ENCODE data around the gene ZNF683.

The ZNF683 gene

DNA sequence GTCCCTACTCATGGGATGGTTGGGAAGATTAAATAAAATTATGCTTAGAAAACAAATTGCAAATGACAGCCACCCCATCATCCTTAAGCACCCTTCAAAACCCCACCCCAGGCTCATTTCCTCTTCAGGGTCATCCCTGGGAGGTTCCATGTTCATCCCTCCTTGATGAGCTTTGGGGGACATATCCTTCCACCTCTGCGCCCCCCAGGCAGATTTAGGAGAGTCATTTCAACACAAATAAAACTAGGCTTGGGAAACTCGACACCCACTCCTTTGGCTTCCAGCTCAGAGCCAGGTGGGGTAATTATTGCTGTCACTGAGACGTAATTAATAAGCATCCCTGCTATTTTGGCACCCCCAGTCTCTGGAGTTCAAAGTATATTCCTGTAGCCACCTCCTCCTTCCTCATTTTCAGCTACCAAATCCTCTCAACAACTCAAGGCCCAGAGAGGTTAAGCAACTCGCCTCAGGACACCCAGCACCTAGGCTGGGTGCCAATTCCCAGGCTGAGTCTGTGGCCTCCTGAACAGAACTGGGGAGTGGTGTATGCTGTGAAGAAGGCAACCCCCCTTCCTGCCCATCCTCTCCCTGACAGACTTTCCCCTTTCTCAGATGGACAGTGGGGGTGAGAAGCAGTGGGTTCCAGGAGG, 19.2 kb downstream of the ZNF683 start:
- TF ChIP-seq, protein P1, sequence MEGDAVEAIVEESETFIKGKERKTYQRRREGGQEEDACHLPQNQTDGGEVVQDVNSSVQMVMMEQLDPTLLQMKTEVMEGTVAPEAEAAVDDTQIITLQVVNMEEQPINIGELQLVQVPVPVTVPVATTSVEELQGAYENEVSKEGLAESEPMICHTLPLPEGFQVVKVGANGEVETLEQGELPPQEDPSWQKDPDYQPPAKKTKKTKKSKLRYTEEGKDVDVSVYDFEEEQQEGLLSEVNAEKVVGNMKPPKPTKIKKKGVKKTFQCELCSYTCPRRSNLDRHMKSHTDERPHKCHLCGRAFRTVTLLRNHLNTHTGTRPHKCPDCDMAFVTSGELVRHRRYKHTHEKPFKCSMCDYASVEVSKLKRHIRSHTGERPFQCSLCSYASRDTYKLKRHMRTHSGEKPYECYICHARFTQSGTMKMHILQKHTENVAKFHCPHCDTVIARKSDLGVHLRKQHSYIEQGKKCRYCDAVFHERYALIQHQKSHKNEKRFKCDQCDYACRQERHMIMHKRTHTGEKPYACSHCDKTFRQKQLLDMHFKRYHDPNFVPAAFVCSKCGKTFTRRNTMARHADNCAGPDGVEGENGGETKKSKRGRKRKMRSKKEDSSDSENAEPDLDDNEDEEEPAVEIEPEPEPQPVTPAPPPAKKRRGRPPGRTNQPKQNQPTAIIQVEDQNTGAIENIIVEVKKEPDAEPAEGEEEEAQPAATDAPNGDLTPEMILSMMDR (conservative IDR thresholded peaks at IDR 0.05; ENCODE audit: control insufficient read depth, insufficient read depth, low read depth, low read length), result no peak
- H3K4me3 ChIP-seq (ENCODE audit: control insufficient read depth, low read depth, low read length), result no peak overlapping the region
- DNase-seq (ENCODE audit: low read depth), result no peak

DNA sequence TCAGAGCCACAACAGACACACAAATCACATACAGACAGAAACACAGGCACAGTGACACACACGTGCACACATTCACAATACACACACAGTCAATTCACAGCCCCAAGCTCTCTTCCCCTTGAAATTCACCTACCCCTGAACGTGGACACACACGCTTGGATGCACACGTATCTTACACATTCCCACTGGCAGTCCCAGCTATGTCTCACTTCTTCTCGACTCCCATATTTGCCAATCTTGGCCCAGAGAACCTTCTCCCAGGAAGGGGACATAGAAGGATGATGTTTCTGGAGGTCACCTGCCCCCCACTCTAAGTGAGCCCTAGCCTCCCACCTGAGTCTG, 20.2 kb downstream of the ZNF683 start:
- no peak overlapping the region for H3K4me3 ChIP-seq (ENCODE audit: control insufficient read depth, low read depth, low read length)
- TF ChIP-seq, protein P1 (conservative IDR thresholded peaks at IDR 0.05; ENCODE audit: control insufficient read depth, insufficient read depth, low read depth, low read length), result no peak
- no peak for DNase-seq (ENCODE audit: low read depth)

DNA sequence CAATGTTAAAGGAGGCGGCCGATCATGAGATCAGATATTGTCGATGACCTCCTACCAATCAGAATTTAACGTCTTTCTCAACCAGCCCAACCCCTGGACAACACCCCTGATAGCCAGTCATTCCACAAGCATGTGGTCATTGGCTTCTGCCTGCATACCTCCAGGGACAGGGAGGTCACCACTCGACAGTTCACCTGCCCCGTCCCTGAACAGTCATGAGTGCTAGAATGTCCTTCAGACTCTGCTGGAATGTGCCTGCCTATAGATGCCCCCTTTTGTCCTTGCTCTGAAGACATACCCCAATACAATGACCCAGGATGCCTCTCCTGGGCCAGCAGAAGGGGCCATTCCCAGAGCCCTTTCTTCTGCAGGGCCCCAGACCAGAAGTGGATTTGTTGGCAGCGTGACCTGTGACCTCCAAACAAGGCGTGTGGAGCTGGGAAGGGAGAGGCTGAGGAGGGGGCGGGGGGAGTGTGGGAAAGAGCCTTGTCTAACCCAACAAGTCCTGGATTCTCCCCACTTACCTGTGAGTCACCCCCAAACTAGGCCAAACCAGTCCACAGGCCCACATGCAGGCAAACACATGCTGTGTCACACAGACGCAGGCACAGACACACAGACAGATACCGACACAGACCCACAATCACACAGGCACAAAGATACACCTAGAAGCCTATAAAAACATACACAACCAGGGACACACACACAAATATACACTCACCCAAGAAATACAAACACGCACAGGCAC, 20.8 kb downstream of the ZNF683 start:
- peak; percentile 53 for DNase-seq (ENCODE audit: low read depth)
- H3K4me3 ChIP-seq (ENCODE audit: control insufficient read depth, low read depth, low read length), result no peak overlapping the region
- TF ChIP-seq, protein P1 (conservative IDR thresholded peaks at IDR 0.05; ENCODE audit: control insufficient read depth, insufficient read depth, low read depth, low read length), result no peak

GRCh38 chr1:26350701-26351589, 21.6 kb downstream of the ZNF683 start:
- DNase-seq (ENCODE audit: low read depth), result peak; percentile 15
- TF ChIP-seq, protein P1 (conservative IDR thresholded peaks at IDR 0.05; ENCODE audit: control insufficient read depth, insufficient read depth, low read depth, low read length), result no peak

GRCh38 chr1:26350343-26350700, 22.2 kb downstream of the ZNF683 start:
- TF ChIP-seq, protein P1 (conservative IDR thresholded peaks at IDR 0.05; ENCODE audit: control insufficient read depth, insufficient read depth, low read depth, low read length), result no peak
- no peak for DNase-seq (ENCODE audit: low read depth)
- H3K4me3 ChIP-seq (ENCODE audit: control insufficient read depth, low read depth, low read length), result no peak overlapping the region

More at GRCh38 chr1:26350701-26351589, 21.6 kb downstream of the ZNF683 start:
- H3K4me3 ChIP-seq (ENCODE audit: control insufficient read depth, low read depth, low read length), result no peak overlapping the region

- DNase-seq (ENCODE audit: low read depth), result no peak
- TF ChIP-seq, protein P1 (conservative IDR thresholded peaks at IDR 0.05; ENCODE audit: control insufficient read depth, insufficient read depth, low read depth, low read length), result no peak
- H3K4me3 ChIP-seq (ENCODE audit: control insufficient read depth, low read depth, low read length), result no peak overlapping the region
Observed at GRCh38 chr1:26349877-26350244, 22.7 kb downstream of the ZNF683 start.

All from fibroblast of mammary gland (primary cell).